BE2C (cell line): ENCODE measurements around the gene SPI1.

Experiments used
- DNase-seq: peaks from one replicate; pipeline ENCODE4 v3.0.0-alpha.2; 2020
- H3K27me3 ChIP-seq: fragments of 250-450 bp; sonication (Bioruptor Pico); 2 replicates; pipeline ENCODE4 v1.5.1; 2020; ENCODE audit warnings: mild to moderate bottlenecking
- H3K36me3 ChIP-seq: fragments of 250-450 bp; sonication (Bioruptor Pico); 2 replicates; pipeline ENCODE4 v1.5.1; 2020; ENCODE audit warnings: mild to moderate bottlenecking
- H3K4me1 ChIP-seq: fragments of 250-450 bp; sonication (Bioruptor Pico); 2 replicates; pipeline ENCODE4 v1.5.1; 2020
- H3K4me3 ChIP-seq: 2 replicates; pipeline ENCODE4 v1.5.1; 2011; ENCODE audit warnings: low read depth, low read length
- H3K9me3 ChIP-seq: fragments of 250-450 bp; sonication (Bioruptor Pico); 2 replicates; pipeline ENCODE4 v1.5.1; 2020
- CTCF ChIP-seq: IDR thresholded peaks from 2 replicates; pipeline ENCODE4 v1.5.1; 2012; ENCODE audit warnings: mild to moderate bottlenecking, low read depth, low read length

SPI1 gene

GRCh38 chr11:47355283-47356128 lies 22.8 kb downstream of the SPI1 start:
- Histone ChIP-seq H3K36me3 (no peaks in the 10 kb centered on the region), H3K4me3 (peak overlapping the region; percentile 32), H3K9me3 (no peaks in the 10 kb centered on the region), H3K27me3 (no peaks in the 10 kb centered on the region), H3K4me1 (peaks cover 11% of the 10 kb centered on the region)
- DNase-seq: peak; percentile 93
- TF ChIP-seq CTCF: peak; percentile 86

- Histone ChIP-seq H3K4me3 (no peak overlapping the region; the same call in 1 of the 2 replicates), H3K27me3 (no peaks in the 10 kb centered on the region), H3K36me3 (no peaks in the 10 kb centered on the region), H3K4me1 (peaks cover 11% of the 10 kb centered on the region), H3K9me3 (no peaks in the 10 kb centered on the region)
- no peak for DNase-seq
- TF ChIP-seq CTCF: no peak
Measured at GRCh38 chr11:47354913-47355282, 23.4 kb downstream of the SPI1 start.

- DNase-seq: no peak
- H3K4me3 ChIP-seq: no peak overlapping the region
- H3K9me3 ChIP-seq: no peaks in the 10 kb centered on the region
Measured at GRCh38 chr11:47353978-47354774, 24.2 kb downstream of the SPI1 start.

GRCh38 chr11:47352556-47352955 lies 25.8 kb downstream of the SPI1 start, which contains the start of gene MYBPC3:
MYBPC3 (minus strand) TSS chr11:47352702; CDS start chr11:47352647, 55 bp downstream.
- no peak for TF ChIP-seq CTCF
- DNase-seq: no peak
- Histone ChIP-seq H3K9me3 (no peaks in the 10 kb centered on the region), H3K27me3 (no peaks in the 10 kb centered on the region), H3K36me3 (no peaks in the 10 kb centered on the region), H3K4me1 (peaks cover 11% of the 10 kb centered on the region), H3K4me3 (no peak within 1 kb of the TSS)

More at GRCh38 chr11:47353978-47354774, 24.2 kb downstream of the SPI1 start:
- H3K4me1 ChIP-seq: peaks cover 11% of the 10 kb centered on the region
- TF ChIP-seq CTCF: no peak
- no peaks in the 10 kb centered on the region for H3K27me3 ChIP-seq
- H3K36me3 ChIP-seq: no peaks in the 10 kb centered on the region

- H3K4me1 ChIP-seq: peaks cover 11% of the 10 kb centered on the region
Measured at GRCh38 chr11:47351156-47352126, 26.9 kb downstream of the SPI1 start.

More at GRCh38 chr11:47351156-47352126, 26.9 kb downstream of the SPI1 start:
- H3K9me3 ChIP-seq: no peaks in the 10 kb centered on the region
- DNase-seq: peak; percentile 43
- no peak overlapping the region for H3K4me3 ChIP-seq
- no peaks in the 10 kb centered on the region for H3K27me3 ChIP-seq
- TF ChIP-seq CTCF: no peak
- no peaks in the 10 kb centered on the region for H3K36me3 ChIP-seq
